PC-3 (cell line): ENCODE results near the gene OR13J1. TPM values are rescaled to one million over a fixed set of nuclear protein-coding genes. Genes with fewer than 3 reads are reported as not detected.

Experiments used
- ATAC-seq: fragments of 200-7000 bp; cut with Tn5 transposase; 2 replicates; pipeline ENCODE4 v1.9.1; 2020; ENCODE audit warnings: mild to moderate bottlenecking, moderate library complexity
- BruUV-seq: library from RNA; stranded (reverse); fragments of 400-500 nt; replicated peaks from 2 replicates; lab custom pipeline; 2021; lab: Mats Ljungman, UMichigan
- CTCF ChIA-PET: fragments of 300-600 bp; sonication (Branson Sonifier 250); formaldehyde crosslinking; loops from one replicate; lab custom pipeline; 2022; ENCODE audit warnings: antibody characterized with exemption; lab: Charles Lee
- POLR2A ChIA-PET: fragments of 300-600 bp; sonication (Branson Sonifier 250); formaldehyde crosslinking; loops from one replicate; lab custom pipeline; 2022; ENCODE audit warnings: antibody characterized with exemption; ENCODE audit not compliant: unreplicated experiment; lab: Charles Lee
- DNase-seq: peaks from one replicate; pipeline ENCODE4 v3.0.0-alpha.2; 2015
- H2AFZ ChIP-seq: fragments of 300-600 bp; sonication (generic); 2 replicates; pipeline ENCODE4 v1.6.0; 2016; ENCODE audit warnings: antibody characterized with exemption, low read length
- H3F3A ChIP-seq: fragments of 300-600 bp; sonication (generic); one replicate; pipeline ENCODE4 v1.6.0; 2017; ENCODE audit warnings: antibody characterized with exemption, low read length, control low read depth, mild to moderate bottlenecking; ENCODE audit not compliant: unreplicated experiment
- H3K27ac ChIP-seq: fragments of 300-600 bp; sonication (generic); 2 replicates; pipeline ENCODE4 v1.5.1; 2016; ENCODE audit warnings: mild to moderate bottlenecking, low read length
- H3K27me3 ChIP-seq: fragments of 300-600 bp; sonication (generic); 2 replicates; pipeline ENCODE4 v1.6.1; 2016; ENCODE audit warnings: low read length, mixed read lengths
- H3K36me3 ChIP-seq: fragments of 300-600 bp; sonication (generic); 2 replicates; pipeline ENCODE4 v1.6.1; 2016; ENCODE audit warnings: low read depth, mixed run types, low read length, mixed read lengths
- H3K4me1 ChIP-seq: fragments of 300-600 bp; sonication (generic); 2 replicates; pipeline ENCODE4 v1.5.1; 2016; ENCODE audit warnings: low read length; ENCODE audit not compliant: insufficient read depth
- H3K4me2 ChIP-seq: fragments of 300-600 bp; sonication (generic); 2 replicates; pipeline ENCODE4 v1.6.0; 2016; ENCODE audit warnings: low read length
- H3K4me3 ChIP-seq: fragments of 300-600 bp; sonication (generic); 2 replicates; pipeline ENCODE4 v1.5.1; 2016; ENCODE audit warnings: mild to moderate bottlenecking, low read length, mixed read lengths
- H3K79me2 ChIP-seq: fragments of 300-600 bp; sonication (generic); 2 replicates; pipeline ENCODE4 v1.6.1; 2017; ENCODE audit warnings: low read length, mixed read lengths
- H3K9ac ChIP-seq: fragments of 300-600 bp; sonication (generic); 2 replicates; pipeline ENCODE4 v1.6.0; 2016; ENCODE audit warnings: mild to moderate bottlenecking, low read length
- H3K9me2 ChIP-seq: fragments of 300-600 bp; sonication (generic); replicated peaks from 2 replicates; pipeline ENCODE4 v1.6.1; 2016; ENCODE audit warnings: mixed run types, low read length, mixed read lengths
- H3K9me3 ChIP-seq: fragments of 300-600 bp; sonication (generic); 2 replicates; pipeline ENCODE4 v1.6.1; 2016; ENCODE audit warnings: low read length, mixed read lengths
- H4K20me1 ChIP-seq: fragments of 300-600 bp; sonication (generic); 2 replicates; pipeline ENCODE4 v1.6.1; 2016; ENCODE audit warnings: low read length, mixed read lengths
- CTCF ChIP-seq: fragments of 300-600 bp; sonication (generic); conservative IDR thresholded peaks from 2 replicates; pipeline ENCODE4 v1.5.1; 2017; ENCODE audit warnings: antibody characterized with exemption, low read depth, mild to moderate bottlenecking, low read length
- EZH2 ChIP-seq: fragments of 300-600 bp; sonication (generic); IDR thresholded peaks from one replicate; pipeline ENCODE4 v1.6.1; 2017; ENCODE audit warnings: antibody characterized with exemption, mild to moderate bottlenecking, low read length; ENCODE audit not compliant: unreplicated experiment
- EZH2phosphoT487 ChIP-seq: fragments of 300-600 bp; sonication (generic); IDR thresholded peaks from 2 replicates; pipeline ENCODE4 v1.6.1; 2018; ENCODE audit warnings: mild to moderate bottlenecking, antibody characterized with exemption, low read length, borderline replicate concordance
- intact Hi-C: fragments of 100-400 bp; cut with micrococcal nuclease; formaldehyde crosslinking; loops from 2 replicates; pipeline ENCODE4 v1.9.0; 2023
- total RNA-seq: library from RNA; depleted of rRNA; stranded (reverse); fragments of >200 nt; gene quantifications from 2 replicates; pipeline ENCODE4 v1.2.3, GENCODE V29; 2014

The OR13J1 gene
- total RNA-seq, 1 experiment from 2014 or later: not detected

- DNase-seq (peak; percentile 68), ATAC-seq (no peak)
- ChIA-PET CTCF (interaction anchor here (1.0 to 1.2 kb wide), 2 partner anchors 42 to 114 kb away, joined by 3 to 18 read pairs; no protein-coding TSS in a partner anchor), POLR2A (interaction anchor here (0.6 kb wide), 1 partner anchor 245 kb away, joined by 3 read pairs; no protein-coding TSS in a partner anchor)
- Histone ChIP-seq H3K27ac (no peak overlapping the region), H4K20me1 (no peaks in the 10 kb centered on the region), H3F3A (peaks cover 1% of the 10 kb centered on the region), H3K79me2 (peaks cover 10% of the 10 kb centered on the region), H3K4me2 (0 out of 2 replicates have a peak overlapping the region, but pooled peaks have one; percentile 10), H3K9ac (no peak overlapping the region), H3K9me2 (no peaks in the 10 kb centered on the region), H3K27me3 (no peaks in the 10 kb centered on the region), H3K4me3 (no peak overlapping the region), H2AFZ (0 out of 2 replicates have a peak overlapping the region, but pooled peaks have one; percentile 44), H3K9me3 (no peaks in the 10 kb centered on the region), H3K36me3 (no peaks in the 10 kb centered on the region), H3K4me1 (peaks cover 43% of the 10 kb centered on the region)
- intact Hi-C loops: loop anchor here (1.0 to 5.0 kb wide), 3 partner anchors 42 to 119 kb away; no protein-coding TSS in a partner anchor
- TF ChIP-seq CTCF (peak; percentile 78), EZH2 (no peak), EZH2phosphoT487 (no peak)
- no TSS peak for BruUV-seq
Measured at GRCh38 chr9:35903049-35903448, 32.8 kb upstream of the OR13J1 start.

- Histone ChIP-seq H3K9me3 (no peaks in the 10 kb centered on the region), H2AFZ (no peak overlapping the region), H3K36me3 (no peaks in the 10 kb centered on the region), H3K9ac (no peak overlapping the region), H4K20me1 (no peaks in the 10 kb centered on the region), H3K27ac (no peak overlapping the region), H3K9me2 (no peaks in the 10 kb centered on the region), H3K27me3 (no peaks in the 10 kb centered on the region), H3K79me2 (no peaks in the 10 kb centered on the region), H3K4me2 (no peak overlapping the region), H3F3A (no peaks in the 10 kb centered on the region), H3K4me3 (no peak overlapping the region), H3K4me1 (peaks cover 4% of the 10 kb centered on the region)
- TF ChIP-seq EZH2 (no peak), CTCF (no peak), EZH2phosphoT487 (no peak)
- no TSS peak for BruUV-seq
- no peak for DNase-seq
- ATAC-seq: no peak
- ChIA-PET CTCF (no interaction called here), POLR2A (no interaction called here)
- intact Hi-C loops: no loop called here
Measured at GRCh38 chr9:35899021-35899420, 28.8 kb upstream of the OR13J1 start.

GRCh38 chr9:35898337-35898736 is 28.1 kb upstream of the OR13J1 start:
- BruUV-seq: no TSS peak
- POLR2A ChIA-PET: no interaction called here

More at GRCh38 chr9:35898337-35898736, 28.1 kb upstream of the OR13J1 start:
- Histone ChIP-seq H3K4me2 (no peak overlapping the region), H3K36me3 (no peaks in the 10 kb centered on the region), H3K9me2 (no peaks in the 10 kb centered on the region), H3K9ac (no peak overlapping the region), H4K20me1 (no peaks in the 10 kb centered on the region), H3K27me3 (no peaks in the 10 kb centered on the region), H3K27ac (no peak overlapping the region), H3F3A (no peaks in the 10 kb centered on the region), H3K9me3 (no peaks in the 10 kb centered on the region), H3K4me3 (no peak overlapping the region), H2AFZ (no peak overlapping the region), H3K79me2 (no peaks in the 10 kb centered on the region), H3K4me1 (peaks cover 3% of the 10 kb centered on the region)
- CTCF ChIA-PET: no interaction called here
- no peak for ATAC-seq
- no peak for TF ChIP-seq EZH2phosphoT487
- TF ChIP-seq EZH2: no peak
- TF ChIP-seq CTCF: no peak
- intact Hi-C loops: no loop called here
- no peak for DNase-seq
